Measurements from ENCODE around the gene SELENOT.
"Not testable (repeated sequence)": the region's sequence is repeated elsewhere in the genome, so short reads cannot be mapped to it uniquely, and the experiment has no call there.

Gene SELENOT

GRCh38 chr3:150609988-150610387 lies 6.9 kb downstream of the SELENOT start:
- DNase-seq = no peak

GRCh38 chr3:150610785-150611184 lies 7.7 kb downstream of the SELENOT start:
- DNase-seq = no peak

- no peak for DNase-seq
These were observed 8.5 kb downstream of the SELENOT start for GRCh38 chr3:150611666-150612065.

- DNase-seq = no peak
These were observed 9.4 kb downstream of the SELENOT start for GRCh38 chr3:150612494-150612893.

GRCh38 chr3:150613034-150613433 lies 9.9 kb downstream of the SELENOT start:
- DNase-seq = no peak

GRCh38 chr3:150613709-150614480 lies 10.8 kb downstream of the SELENOT start:
- DNase-seq = no peak

- DNase-seq = no peak
These were observed 17.0 kb downstream of the SELENOT start for GRCh38 chr3:150620002-150620689.

GRCh38 chr3:150622955-150623354 lies 19.8 kb downstream of the SELENOT start:
- DNase-seq = not testable (repeated sequence)

- no peak for DNase-seq
These were observed 20.8 kb downstream of the SELENOT start for GRCh38 chr3:150623945-150624344.

GRCh38 chr3:150626148-150626930 lies 23.2 kb downstream of the SELENOT start:
- DNase-seq = no peak

- DNase-seq = no peak
These were observed 24.4 kb downstream of the SELENOT start for GRCh38 chr3:150627557-150627956.

GRCh38 chr3:150631515-150632221 lies 28.5 kb downstream of the SELENOT start:
- no peak for DNase-seq

- no peak for DNase-seq
These were observed 32.0 kb downstream of the SELENOT start for GRCh38 chr3:150635076-150635475.

GRCh38 chr3:150635526-150635925 lies 32.4 kb downstream of the SELENOT start:
- DNase-seq = no peak

- DNase-seq = no peak
These were observed 33.1 kb downstream of the SELENOT start for GRCh38 chr3:150636258-150636657.

GRCh38 chr3:150639262-150639661 lies 36.1 kb downstream of the SELENOT start:
- no peak for DNase-seq

GRCh38 chr3:150640256-150640655 lies 37.1 kb downstream of the SELENOT start:
- no peak for DNase-seq

- DNase-seq = no peak
These were observed 50.0 kb downstream of the SELENOT start for GRCh38 chr3:150653110-150653561.

- DNase-seq = no peak
These were observed 53.2 kb downstream of the SELENOT start for GRCh38 chr3:150656316-150656715.

- no peak for DNase-seq
These were observed 59.5 kb downstream of the SELENOT start for GRCh38 chr3:150662410-150663200.

- DNase-seq = no peak
These were observed 60.3 kb downstream of the SELENOT start for GRCh38 chr3:150663461-150663860.

- no peak for DNase-seq
These were observed 63.0 kb downstream of the SELENOT start for GRCh38 chr3:150666167-150666566.
